Measurements from ENCODE around the gene C6. TPM values are rescaled to one million over a fixed set of nuclear protein-coding genes. Genes with fewer than 3 reads are reported as not detected.

The C6 gene
- total and polyA plus RNA-seq, 4 donors: 125 to 916 (median 269) TPM

DNA sequence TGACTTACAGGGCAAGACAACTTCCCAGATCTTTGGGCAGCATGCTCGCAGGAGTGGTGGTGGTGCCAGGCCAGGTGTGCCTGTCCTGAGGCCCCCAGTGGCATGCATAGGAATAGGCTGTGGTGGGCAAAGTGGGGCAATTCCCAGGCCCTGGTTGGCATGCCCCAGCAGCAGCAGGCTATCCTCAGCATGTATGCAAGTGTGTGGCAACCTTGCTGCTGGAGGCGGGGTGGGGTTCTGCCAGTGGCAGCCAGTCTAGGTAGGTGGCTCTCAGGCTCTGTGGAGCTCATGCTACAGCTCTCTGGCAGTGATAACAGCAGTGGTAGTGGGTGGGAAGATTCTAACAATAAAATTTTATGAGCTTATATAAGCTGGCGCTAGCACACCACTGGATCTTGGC is 27.7 kb upstream of the C6 start:
- TF ChIP-seq FOXA2 (IDR thresholded peaks at IDR 0.05) (no peak), JUND (IDR thresholded peaks at IDR 0.05) (no peak), REST (IDR thresholded peaks at IDR 0.05) (no peak), GABPA (IDR thresholded peaks at IDR 0.05 in 1 of 2, conservative IDR thresholded peaks at IDR 0.05 in 1 of 2) (no peak), HNF4G (IDR thresholded peaks at IDR 0.05) (no peak), RXRA (IDR thresholded peaks at IDR 0.05) (no peak), CTCF (IDR thresholded peaks at IDR 0.05; ENCODE audit: low read depth, low read length, missing input control) (no peak), MAX (IDR thresholded peaks at IDR 0.05) (no peak), ZBTB33 (IDR thresholded peaks at IDR 0.05) (no peak)
- TF ChIP-seq, protein P1, sequence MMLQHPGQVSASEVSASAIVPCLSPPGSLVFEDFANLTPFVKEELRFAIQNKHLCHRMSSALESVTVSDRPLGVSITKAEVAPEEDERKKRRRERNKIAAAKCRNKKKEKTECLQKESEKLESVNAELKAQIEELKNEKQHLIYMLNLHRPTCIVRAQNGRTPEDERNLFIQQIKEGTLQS (IDR thresholded peaks at IDR 0.05): no peak
- 92% methylated on average over 3 of the region's 3 CpGs for WGBS
- Histone ChIP-seq H3K9me3 (ENCODE audit: control insufficient read depth in 4 of 4, low read length in 3 of 4) (no peaks in the 10 kb centered on the region), H3K4me1 (ENCODE audit: control insufficient read depth in 4 of 4, insufficient read depth in 4 of 4, low read length in 3 of 4) (no peaks in the 10 kb centered on the region), H3K9ac (ENCODE audit: low read depth in 1 of 2, low read length in 2 of 2) (no peak overlapping the region), H3K27me3 (ENCODE audit: control insufficient read depth in 4 of 4, insufficient read depth in 4 of 4, low read length in 3 of 4) (no peaks in the 10 kb centered on the region), H3K4me3 (ENCODE audit: low read depth in 1 of 3, low read length in 3 of 3) (no peak overlapping the region), H3K27ac (ENCODE audit: low read depth in 1 of 2, low read length in 2 of 2) (no peak overlapping the region), H3K36me3 (ENCODE audit: control insufficient read depth in 4 of 4, insufficient read depth in 3 of 4, low read depth in 1 of 4, low read length in 3 of 4) (no peaks in the 10 kb centered on the region)
- no peak for DNase-seq (ENCODE audit: low spot score)

- DNase-seq (ENCODE audit: low spot score): no peak
- H3K4me3 ChIP-seq (ENCODE audit: low read depth in 1 of 3, low read length in 3 of 3): no peak overlapping the region
- H3K9me3 ChIP-seq (ENCODE audit: control insufficient read depth in 4 of 4, low read length in 3 of 4): no peaks in the 10 kb centered on the region
- H3K4me1 ChIP-seq (ENCODE audit: control insufficient read depth in 4 of 4, insufficient read depth in 4 of 4, low read length in 3 of 4): no peaks in the 10 kb centered on the region
- no peaks in the 10 kb centered on the region for H3K27me3 ChIP-seq (ENCODE audit: control insufficient read depth in 4 of 4, insufficient read depth in 4 of 4, low read length in 3 of 4)
- H3K9ac ChIP-seq (ENCODE audit: low read depth in 1 of 2, low read length in 2 of 2): no peak overlapping the region
- no peaks in the 10 kb centered on the region for H3K36me3 ChIP-seq (ENCODE audit: control insufficient read depth in 4 of 4, insufficient read depth in 3 of 4, low read depth in 1 of 4, low read length in 3 of 4)
- WGBS: 98% methylated on average over 3 of the region's 3 CpGs
- H3K27ac ChIP-seq (ENCODE audit: low read depth in 1 of 2, low read length in 2 of 2): no peak overlapping the region
- TF ChIP-seq CTCF (IDR thresholded peaks at IDR 0.05; ENCODE audit: low read depth, low read length, missing input control) (no peak), EGR1 (IDR thresholded peaks at IDR 0.05; ENCODE audit: low read depth in 2 of 2) (no peak), FOXA1 (IDR thresholded peaks at IDR 0.05) (no peak), FOXA2 (IDR thresholded peaks at IDR 0.05) (no peak), REST (IDR thresholded peaks at IDR 0.05) (no peak), TAF1 (conservative IDR thresholded peaks at IDR 0.05) (no peak), HNF4A (conservative IDR thresholded peaks at IDR 0.05) (no peak), ZBTB33 (IDR thresholded peaks at IDR 0.05) (no peak), YY1 (IDR thresholded peaks at IDR 0.05) (no peak)
- TF ChIP-seq, protein P1 (IDR thresholded peaks at IDR 0.05): no peak
These were observed 27.1 kb upstream of the C6 start for GRCh38 chr5:41240390-41240789.
